Liver (tissue), 9 donors: ENCODE results near the gene LPIN3. TPM values are rescaled to one million over a fixed set of nuclear protein-coding genes. Genes with fewer than 3 reads are reported as not detected.

Experiments
- DNase-seq: peaks from one replicate; pipeline ENCODE4 v3.0.0-alpha.2; 2017; ENCODE audit warnings: low spot score
- H3K27ac ChIP-seq, 2 donors: one replicate each; pipeline ENCODE4 v1.7.0; 2013; ENCODE audit warnings: inconsistent platforms in 2 of 2, low read length in 2 of 2, control low read depth in 1 of 2, low read depth in 1 of 2, mild to moderate bottlenecking in 1 of 2
- H3K27me3 ChIP-seq, 4 donors: one replicate each; pipeline versions ENCODE4 v1.6.1 to v1.7.0; 2013; ENCODE audit warnings: low read length in 3 of 4, inconsistent platforms in 1 of 4, mild to moderate bottlenecking in 1 of 4, moderate library complexity in 1 of 4; ENCODE audit not compliant: control insufficient read depth in 4 of 4, insufficient read depth in 4 of 4
- H3K36me3 ChIP-seq, 4 donors: one replicate each; pipeline versions ENCODE4 v1.6.1 to v1.7.0; 2013; ENCODE audit warnings: low read length in 3 of 4, mild to moderate bottlenecking in 3 of 4, low read depth in 1 of 4, moderate library complexity in 1 of 4; ENCODE audit not compliant: control insufficient read depth in 4 of 4, insufficient read depth in 3 of 4
- H3K4me1 ChIP-seq, 4 donors: one replicate each; pipeline versions ENCODE4 v1.6.1 to v1.7.0; 2013; ENCODE audit warnings: low read length in 3 of 4, mild to moderate bottlenecking in 3 of 4, moderate library complexity in 1 of 4; ENCODE audit not compliant: control insufficient read depth in 4 of 4, insufficient read depth in 4 of 4
- H3K4me3 ChIP-seq, 3 donors: one replicate each; pipeline versions ENCODE4 v1.6.1 to v1.7.0; 2013; ENCODE audit warnings: low read length in 3 of 3, control low read depth in 1 of 3, low read depth in 1 of 3, mild to moderate bottlenecking in 1 of 3
- H3K9ac ChIP-seq, 2 donors: one replicate each; pipeline ENCODE4 v1.7.0; 2013; ENCODE audit warnings: low read length in 2 of 2, mild to moderate bottlenecking in 2 of 2, moderate library complexity in 2 of 2, control low read depth in 1 of 2, low read depth in 1 of 2
- H3K9me3 ChIP-seq, 4 donors: one replicate each; pipeline versions ENCODE4 v1.6.1 to v1.7.0; 2013; ENCODE audit warnings: low read length in 3 of 4; ENCODE audit not compliant: control insufficient read depth in 4 of 4
- EGR1 ChIP-seq, 2 donors: IDR thresholded peaks; 2 replicates each; pipeline ENCODE4 v1.6.1; 2016 to 2018; ENCODE audit warnings: antibody characterized with exemption in 2 of 2, low read depth in 2 of 2
- FOXA1 ChIP-seq: IDR thresholded peaks from 2 replicates; pipeline ENCODE4 v1.6.1; 2016; ENCODE audit warnings: antibody characterized with exemption
- FOXA2 ChIP-seq: IDR thresholded peaks from 2 replicates; pipeline ENCODE4 v1.6.1; 2016; ENCODE audit warnings: antibody characterized with exemption
- GABPA ChIP-seq, 2 donors: IDR thresholded peaks in 1 of 2; conservative IDR thresholded peaks in 1 of 2; 2 replicates each; pipeline ENCODE4 v1.6.1; 2016; ENCODE audit warnings: antibody characterized with exemption in 2 of 2, mild to moderate bottlenecking in 1 of 2, moderate library complexity in 1 of 2
- HNF4A ChIP-seq, 2 donors: conservative IDR thresholded peaks; 2 replicates each; pipeline ENCODE4 v1.6.1; 2016; ENCODE audit warnings: antibody characterized with exemption in 2 of 2, mild to moderate bottlenecking in 2 of 2
- HNF4G ChIP-seq: IDR thresholded peaks from 2 replicates; pipeline ENCODE4 v1.6.1; 2016; ENCODE audit warnings: antibody characterized with exemption
- RXRA ChIP-seq, 2 donors: IDR thresholded peaks; 2 replicates each; pipeline ENCODE4 v1.6.1; 2017 to 2018; ENCODE audit warnings: antibody characterized with exemption in 2 of 2, mild to moderate bottlenecking in 1 of 2
- TAF1 ChIP-seq: conservative IDR thresholded peaks from 2 replicates; pipeline ENCODE4 v1.6.1; 2016; ENCODE audit warnings: antibody characterized with exemption, mild to moderate bottlenecking
- WGBS: extraction: QIAGEN DNeasy Blood & Tissue Kit; methylation state at CpG from one replicate; pipeline ENCODE4 v1.1.7; 2013; 5-methylcytosine and 5-hydroxymethylcytosine counted together
- polyA plus RNA-seq, 2 donors: library from polyadenylated mRNA; stranded (reverse) in 1 of 2; unstranded in 1 of 2; fragments of 200-250 nt in 1 of 2; fragments of >200 nt in 1 of 2; fragmentation: Nextera tagmentation in 1 of 2; extraction: Ambion mirVana in 1 of 2; gene quantifications; one replicate each; pipeline versions ENCODE4 v1.2.1 to v1.2.3, GENCODE V29; 2013 to 2015
- total RNA-seq, 2 donors: library from RNA; depleted of rRNA; stranded (reverse); fragments of >200 nt; gene quantifications; one replicate each; pipeline ENCODE4 v1.2.3, GENCODE V29; 2014
- TF ChIP-seq, protein P1 (sequence below): IDR thresholded peaks from 2 replicates; pipeline ENCODE4 v1.6.1; 2016; ENCODE audit warnings: antibody characterized with exemption
- TF ChIP-seq, protein P2 (sequence below): IDR thresholded peaks from 2 replicates; pipeline ENCODE4 v1.6.1; 2016; ENCODE audit warnings: antibody characterized with exemption
- TF ChIP-seq, protein P3 (sequence below): IDR thresholded peaks from 2 replicates; pipeline ENCODE4 v1.6.1; 2016; ENCODE audit warnings: antibody characterized with exemption
- TF ChIP-seq, protein P4 (sequence below): IDR thresholded peaks from 2 replicates; pipeline ENCODE4 v1.6.1; 2016; ENCODE audit warnings: antibody characterized with exemption, mild to moderate bottlenecking
- TF ChIP-seq, protein P5 (sequence below): fragments of 150-350 bp; IDR thresholded peaks from 2 replicates; pipeline ENCODE4 v1.5.1; 2017; ENCODE audit warnings: improper control_type of control experiment, low read depth, low read length; ENCODE audit not compliant: missing input control
- donor health status: healthy.
- donor health status: healthy.
- donor health status: healthy.
- donor health status: healthy.
- donor health status: healthy.

Gene LPIN3
- total and polyA plus RNA-seq, 4 donors, result 1.5 to 32.4 (median 13.4) TPM

DNA sequence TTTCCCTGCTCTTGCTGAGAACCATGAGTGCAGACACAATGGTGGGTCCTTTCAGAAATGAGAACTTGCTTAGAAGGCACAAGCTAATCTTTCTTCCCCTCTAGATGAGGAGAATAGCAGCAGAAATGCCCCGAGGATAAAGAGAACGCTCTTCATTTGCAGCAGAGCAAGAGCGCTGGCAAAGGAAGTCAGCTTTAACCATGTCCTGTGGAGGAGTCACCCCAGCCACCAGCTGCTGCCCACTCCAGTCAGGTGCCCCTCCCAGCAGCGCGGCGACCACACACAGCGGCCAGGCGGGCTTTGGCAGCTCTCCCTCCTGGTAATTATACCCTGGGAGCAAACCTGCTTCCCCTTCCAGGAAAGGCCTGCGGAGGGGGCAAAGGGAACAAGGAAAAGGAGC is 68.4 kb downstream of the LPIN3 start:
- WGBS, result 79% methylated on average over 9 of the region's 9 CpGs
- H3K4me3 ChIP-seq, result no peak overlapping the region
- no peaks in the 10 kb centered on the region for H3K4me1 ChIP-seq
- TF ChIP-seq RXRA (IDR thresholded peaks at IDR 0.05), result no peak
- TF ChIP-seq GABPA (IDR thresholded peaks at IDR 0.05 in 1 of 2, conservative IDR thresholded peaks at IDR 0.05 in 1 of 2), result no peak
- no peak for TF ChIP-seq HNF4G
- no peak for TF ChIP-seq EGR1 (IDR thresholded peaks at IDR 0.05; ENCODE audit: low read depth in 2 of 2)
- TF ChIP-seq, protein P1, sequence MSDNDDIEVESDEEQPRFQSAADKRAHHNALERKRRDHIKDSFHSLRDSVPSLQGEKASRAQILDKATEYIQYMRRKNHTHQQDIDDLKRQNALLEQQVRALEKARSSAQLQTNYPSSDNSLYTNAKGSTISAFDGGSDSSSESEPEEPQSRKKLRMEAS, result no peak
- no peak for TF ChIP-seq FOXA1
- TF ChIP-seq, protein P2, sequence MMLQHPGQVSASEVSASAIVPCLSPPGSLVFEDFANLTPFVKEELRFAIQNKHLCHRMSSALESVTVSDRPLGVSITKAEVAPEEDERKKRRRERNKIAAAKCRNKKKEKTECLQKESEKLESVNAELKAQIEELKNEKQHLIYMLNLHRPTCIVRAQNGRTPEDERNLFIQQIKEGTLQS, result no peak
- TF ChIP-seq, protein P3, sequence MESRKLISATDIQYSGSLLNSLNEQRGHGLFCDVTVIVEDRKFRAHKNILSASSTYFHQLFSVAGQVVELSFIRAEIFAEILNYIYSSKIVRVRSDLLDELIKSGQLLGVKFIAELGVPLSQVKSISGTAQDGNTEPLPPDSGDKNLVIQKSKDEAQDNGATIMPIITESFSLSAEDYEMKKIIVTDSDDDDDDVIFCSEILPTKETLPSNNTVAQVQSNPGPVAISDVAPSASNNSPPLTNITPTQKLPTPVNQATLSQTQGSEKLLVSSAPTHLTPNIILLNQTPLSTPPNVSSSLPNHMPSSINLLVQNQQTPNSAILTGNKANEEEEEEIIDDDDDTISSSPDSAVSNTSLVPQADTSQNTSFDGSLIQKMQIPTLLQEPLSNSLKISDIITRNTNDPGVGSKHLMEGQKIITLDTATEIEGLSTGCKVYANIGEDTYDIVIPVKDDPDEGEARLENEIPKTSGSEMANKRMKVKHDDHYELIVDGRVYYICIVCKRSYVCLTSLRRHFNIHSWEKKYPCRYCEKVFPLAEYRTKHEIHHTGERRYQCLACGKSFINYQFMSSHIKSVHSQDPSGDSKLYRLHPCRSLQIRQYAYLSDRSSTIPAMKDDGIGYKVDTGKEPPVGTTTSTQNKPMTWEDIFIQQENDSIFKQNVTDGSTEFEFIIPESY, result no peak
- TF ChIP-seq, protein P4, sequence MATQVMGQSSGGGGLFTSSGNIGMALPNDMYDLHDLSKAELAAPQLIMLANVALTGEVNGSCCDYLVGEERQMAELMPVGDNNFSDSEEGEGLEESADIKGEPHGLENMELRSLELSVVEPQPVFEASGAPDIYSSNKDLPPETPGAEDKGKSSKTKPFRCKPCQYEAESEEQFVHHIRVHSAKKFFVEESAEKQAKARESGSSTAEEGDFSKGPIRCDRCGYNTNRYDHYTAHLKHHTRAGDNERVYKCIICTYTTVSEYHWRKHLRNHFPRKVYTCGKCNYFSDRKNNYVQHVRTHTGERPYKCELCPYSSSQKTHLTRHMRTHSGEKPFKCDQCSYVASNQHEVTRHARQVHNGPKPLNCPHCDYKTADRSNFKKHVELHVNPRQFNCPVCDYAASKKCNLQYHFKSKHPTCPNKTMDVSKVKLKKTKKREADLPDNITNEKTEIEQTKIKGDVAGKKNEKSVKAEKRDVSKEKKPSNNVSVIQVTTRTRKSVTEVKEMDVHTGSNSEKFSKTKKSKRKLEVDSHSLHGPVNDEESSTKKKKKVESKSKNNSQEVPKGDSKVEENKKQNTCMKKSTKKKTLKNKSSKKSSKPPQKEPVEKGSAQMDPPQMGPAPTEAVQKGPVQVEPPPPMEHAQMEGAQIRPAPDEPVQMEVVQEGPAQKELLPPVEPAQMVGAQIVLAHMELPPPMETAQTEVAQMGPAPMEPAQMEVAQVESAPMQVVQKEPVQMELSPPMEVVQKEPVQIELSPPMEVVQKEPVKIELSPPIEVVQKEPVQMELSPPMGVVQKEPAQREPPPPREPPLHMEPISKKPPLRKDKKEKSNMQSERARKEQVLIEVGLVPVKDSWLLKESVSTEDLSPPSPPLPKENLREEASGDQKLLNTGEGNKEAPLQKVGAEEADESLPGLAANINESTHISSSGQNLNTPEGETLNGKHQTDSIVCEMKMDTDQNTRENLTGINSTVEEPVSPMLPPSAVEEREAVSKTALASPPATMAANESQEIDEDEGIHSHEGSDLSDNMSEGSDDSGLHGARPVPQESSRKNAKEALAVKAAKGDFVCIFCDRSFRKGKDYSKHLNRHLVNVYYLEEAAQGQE, result no peak
- TF ChIP-seq TAF1, result no peak
- TF ChIP-seq, protein P5, sequence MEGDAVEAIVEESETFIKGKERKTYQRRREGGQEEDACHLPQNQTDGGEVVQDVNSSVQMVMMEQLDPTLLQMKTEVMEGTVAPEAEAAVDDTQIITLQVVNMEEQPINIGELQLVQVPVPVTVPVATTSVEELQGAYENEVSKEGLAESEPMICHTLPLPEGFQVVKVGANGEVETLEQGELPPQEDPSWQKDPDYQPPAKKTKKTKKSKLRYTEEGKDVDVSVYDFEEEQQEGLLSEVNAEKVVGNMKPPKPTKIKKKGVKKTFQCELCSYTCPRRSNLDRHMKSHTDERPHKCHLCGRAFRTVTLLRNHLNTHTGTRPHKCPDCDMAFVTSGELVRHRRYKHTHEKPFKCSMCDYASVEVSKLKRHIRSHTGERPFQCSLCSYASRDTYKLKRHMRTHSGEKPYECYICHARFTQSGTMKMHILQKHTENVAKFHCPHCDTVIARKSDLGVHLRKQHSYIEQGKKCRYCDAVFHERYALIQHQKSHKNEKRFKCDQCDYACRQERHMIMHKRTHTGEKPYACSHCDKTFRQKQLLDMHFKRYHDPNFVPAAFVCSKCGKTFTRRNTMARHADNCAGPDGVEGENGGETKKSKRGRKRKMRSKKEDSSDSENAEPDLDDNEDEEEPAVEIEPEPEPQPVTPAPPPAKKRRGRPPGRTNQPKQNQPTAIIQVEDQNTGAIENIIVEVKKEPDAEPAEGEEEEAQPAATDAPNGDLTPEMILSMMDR, result no peak
- TF ChIP-seq HNF4A (conservative IDR thresholded peaks at IDR 0.05), result no peak
- TF ChIP-seq FOXA2, result no peak
- DNase-seq, result no peak
- peaks cover 10 to 89% (median 42%) of the 10 kb centered on the region in 4 donors for H3K36me3 ChIP-seq
- H3K27ac ChIP-seq, result no peak overlapping the region
- H3K9ac ChIP-seq, result no peak overlapping the region
- H3K9me3 ChIP-seq, result no peaks in the 10 kb centered on the region
- H3K27me3 ChIP-seq, result no peaks in the 10 kb centered on the region

Other genes with a start within 250 kb of the LPIN3 start
- gene PLCG1, start 203.3 kb upstream of the LPIN3 start, total RNA-seq, result 10 to 100 TPM; 25.8 to 30.4 TPM
- 1 to 10 TPM; 2.0 to 6.3 TPM for gene PLCG1, start 203.3 kb upstream of the LPIN3 start, polyA plus RNA-seq
- gene ZHX3, start 23.1 kb upstream of the LPIN3 start, total RNA-seq, result 10 to 100 TPM in 1 of 2 donors, 1 to 10 TPM in 1; 3.2 to 30.0 TPM
- gene ZHX3, start 23.1 kb upstream of the LPIN3 start, polyA plus RNA-seq, result 1 to 10 TPM; 7.6 to 8.4 TPM
- gene EMILIN3, start 26.0 kb downstream of the LPIN3 start, total RNA-seq, result under 1 TPM in 1 of 2 donors, not detected in 1; 0.17 TPM
- gene EMILIN3, start 26.0 kb downstream of the LPIN3 start, polyA plus RNA-seq, result under 1 TPM; 0.05 to 0.79 TPM